K562 (cell line): Measurements from ENCODE around the gene CITED1. TPM values are rescaled to one million over a fixed set of nuclear protein-coding genes. Genes with fewer than 3 reads are reported as not detected.

ENCODE experiments used
- ARID4B ChIP-seq: sonication (generic); formaldehyde crosslinking; IDR thresholded peaks from 2 replicates; pipeline ENCODE4 v1.8.0; 2022; ENCODE audit warnings: mild to moderate bottlenecking, missing genetic modification reagents
- BCL6 ChIP-seq: fragments of 250-450 bp; sonication (Bioruptor Pico); IDR thresholded peaks from 2 replicates; pipeline ENCODE4 v1.4.0; 2020
- C11orf30 ChIP-seq: fragments of 450-650 bp; IDR thresholded peaks from 2 replicates; pipeline ENCODE4 v1.6.1; 2016; ENCODE audit warnings: low read depth, mild to moderate bottlenecking
- CBX1 ChIP-seq: sonication (generic); IDR thresholded peaks from 2 replicates; pipeline ENCODE4 v1.6.1; 2016; ENCODE audit warnings: antibody characterized with exemption, low read depth, mild to moderate bottlenecking
- CXXC5 ChIP-seq: fragments of 250-450 bp; sonication (Bioruptor Pico); IDR thresholded peaks from 2 replicates; pipeline ENCODE4 v1.8.0; 2022; ENCODE audit warnings: inconsistent platforms, mild to moderate bottlenecking, moderate library complexity
- EP300 ChIP-seq: IDR thresholded peaks from 2 replicates; pipeline ENCODE4 v1.6.1; 2012; ENCODE audit warnings: low read length, improper control_type of control experiment
- HES1 ChIP-seq: fragments of 450-650 bp; IDR thresholded peaks from 2 replicates; pipeline ENCODE4 v1.6.1; 2016; ENCODE audit warnings: low read depth, mild to moderate bottlenecking, moderate library complexity
- HNRNPK ChIP-seq: fragments of 200-400 bp; formaldehyde crosslinking; IDR thresholded peaks from one replicate; pipeline ENCODE4 v1.6.1; 2018; ENCODE audit warnings: mild to moderate bottlenecking, low read depth, low read length; ENCODE audit not compliant: poor library complexity, severe bottlenecking
- MYC ChIP-seq, 2 experiments: fragments of 250-450 bp in 1 of 2; sonication (Bioruptor Pico) in 1 of 2; IDR thresholded peaks; 2 replicates each; pipeline versions ENCODE4 v1.5.1 to v1.6.1; 2012 to 2021; ENCODE audit warnings: low read depth in 2 of 2, borderline replicate concordance in 1 of 2, improper control_type of control experiment in 1 of 2, low read length in 1 of 2, mild to moderate bottlenecking in 1 of 2, moderate library complexity in 1 of 2
- NKRF ChIP-seq: fragments of 450-650 bp; IDR thresholded peaks from 2 replicates; pipeline ENCODE4 v1.6.1; 2016; ENCODE audit warnings: borderline replicate concordance
- NONO ChIP-seq, 2 experiments: fragments of 200-400 bp in 1 of 2; fragments of 450-650 bp in 1 of 2; formaldehyde crosslinking in 1 of 2; IDR thresholded peaks; 2 replicates each; pipeline ENCODE4 v1.6.1; 2017; ENCODE audit warnings: low read depth in 2 of 2, mild to moderate bottlenecking in 2 of 2, moderate library complexity in 2 of 2, low read length in 1 of 2
- NUFIP1 ChIP-seq: fragments of 450-650 bp; IDR thresholded peaks from 2 replicates; pipeline ENCODE4 v1.6.1; 2018; ENCODE audit not compliant: partially characterized antibody
- RBFOX2 ChIP-seq: fragments of 200-400 bp; formaldehyde crosslinking; IDR thresholded peaks from 2 replicates; pipeline ENCODE4 v1.6.1; 2017; ENCODE audit warnings: low read depth, mild to moderate bottlenecking, low read length, moderate library complexity
- RCOR1 ChIP-seq, 2 experiments: IDR thresholded peaks; 2 replicates each; pipeline ENCODE4 v1.6.1; 2012; ENCODE audit warnings: low read depth in 2 of 2, low read length in 2 of 2, borderline replicate concordance in 1 of 2, improper control_type of control experiment in 1 of 2
- SMC3 ChIP-seq: conservative IDR thresholded peaks from 2 replicates; pipeline ENCODE4 v1.6.1; 2011; ENCODE audit warnings: low read depth, low read length, improper control_type of control experiment; ENCODE audit not compliant: insufficient read depth
- TCF3 ChIP-seq: sonication (generic); formaldehyde crosslinking; IDR thresholded peaks from 2 replicates; pipeline ENCODE4 v1.4.0; 2020; ENCODE audit warnings: mild to moderate bottlenecking, missing genetic modification reagents
- TEAD4 ChIP-seq, 2 experiments: sonication (generic) in 1 of 2; formaldehyde crosslinking in 1 of 2; IDR thresholded peaks; 2 replicates each; pipeline versions ENCODE4 v1.6.1 to v1.8.0; 2012 to 2022; ENCODE audit warnings: borderline replicate concordance in 1 of 2, inconsistent platforms in 1 of 2, low read length in 1 of 2, mild to moderate bottlenecking in 1 of 2, missing genetic modification reagents in 1 of 2
- ZBTB7A ChIP-seq: IDR thresholded peaks from 2 replicates; pipeline ENCODE4 v1.6.1; 2011; ENCODE audit warnings: low read depth, mild to moderate bottlenecking, low read length, moderate library complexity, borderline replicate concordance; ENCODE audit not compliant: control insufficient read depth
- ZNF431 ChIP-seq: sonication (generic); formaldehyde crosslinking; IDR thresholded peaks from 2 replicates; pipeline ENCODE4 v1.8.0; 2022; ENCODE audit warnings: mild to moderate bottlenecking, missing genetic modification reagents
- ZNF583 ChIP-seq: fragments of 250-450 bp; sonication (Bioruptor Pico); IDR thresholded peaks from 2 replicates; pipeline ENCODE4 v1.4.0; 2020
- ZNF699 ChIP-seq: fragments of 250-450 bp; sonication (Bioruptor Pico); IDR thresholded peaks from 2 replicates; pipeline ENCODE4 v1.8.0; 2021; ENCODE audit warnings: mild to moderate bottlenecking, moderate library complexity; ENCODE audit not compliant: insufficient replicate concordance
- ZNF76 ChIP-seq: fragments of 250-450 bp; sonication (Bioruptor Pico); IDR thresholded peaks from 2 replicates; pipeline ENCODE4 v1.4.0; 2020; ENCODE audit warnings: mild to moderate bottlenecking, moderate library complexity, borderline replicate concordance
- polyA plus RNA-seq, 8 experiments: library from polyadenylated mRNA; depleted of rRNA in 4 of 8; stranded (reverse) in 5 of 8; unstranded in 3 of 8; fragments of >200 nt; fragmentation: Nextera tagmentation in 2 of 8; fragmentation: Illumina TruSeq in 1 of 8; extraction: Ambion mirVana in 2 of 8; extraction: Trizol in 1 of 8; gene quantifications; 2 replicates each; pipeline versions ENCODE4 v1.2.1 to v1.2.3, GENCODE V29; 2011 to 2014; ENCODE audit warnings: inconsistent platforms in 1 of 8, missing spikeins in 1 of 8
- total RNA-seq, 7 experiments: library from RNA; depleted of rRNA in 6 of 7; stranded (reverse); fragments of >200 nt in 6 of 7; fragmentation: Illumina TruSeq in 2 of 7; extraction: Trizol in 2 of 7; gene quantifications; 2 replicates each; pipeline versions ENCODE4 v1.2.1 to v1.2.3, GENCODE V29; 2011 to 2021; ENCODE audit warnings: low replicate concordance in 1 of 7

The CITED1 gene
- total and polyA plus RNA-seq, 9 of the 15 experiments (the other 6 are each of a cell fraction or from before 2014, with no cell fraction given), result 0.56 to 5.8 (median 4.2) TPM

- TF ChIP-seq ARID4B (no peak), CBX1 (no peak), ZBTB7A (no peak), MYC (IDR thresholded peaks at IDR 0.05; ENCODE audit: low read depth, low read length) (no peak), MYC (CRISPR knock-in tag; IDR thresholded peaks at IDR 0.05; ENCODE audit: borderline replicate concordance, low read depth) (no peak), RCOR1 (IDR thresholded peaks at IDR 0.05; ENCODE audit: borderline replicate concordance in 1 of 2, low read depth in 2 of 2, low read length in 2 of 2) (0 out of 4 replicates have a peak, but pooled peaks of 1 of the 2 experiments have one; percentile 29), NKRF (no peak), ZNF699 (no peak), CXXC5 (CRISPR knock-in tag) (no peak), NUFIP1 (no peak), RBFOX2 (no peak), TCF3 (CRISPR knock-in tag) (0 out of 2 replicates have a peak, but pooled peaks have one; percentile 10), HNRNPK (no peak), HES1 (no peak), EP300 (no peak), SMC3 (no peak), TEAD4 (IDR thresholded peaks at IDR 0.05; ENCODE audit: low read length) (0 out of 2 replicates have a peak, but pooled peaks have one; percentile 21), TEAD4 (CRISPR knock-in tag; IDR thresholded peaks at IDR 0.05; ENCODE audit: borderline replicate concordance) (no peak), C11orf30 (no peak), ZNF431 (CRISPR knock-in tag) (no peak), ZNF76 (CRISPR knock-in tag) (no peak), BCL6 (no peak), NONO (IDR thresholded peaks at IDR 0.05; ENCODE audit: low read depth in 2 of 2, low read length in 1 of 2) (no peak), ZNF583 (no peak)
Measured at GRCh38 chrX:72258174-72258573, 47.5 kb downstream of the CITED1 start (continued).
